Hepatocyte (in vitro differentiated cells): ENCODE data around the gene SDSL.

Experiments
- CTCF ChIP-seq: fragments of 200-600 bp; sonication (generic); IDR thresholded peaks from 2 replicates; pipeline ENCODE4 v1.5.1; 2016; ENCODE audit warnings: antibody characterized with exemption, mild to moderate bottlenecking; ENCODE audit not compliant: poor library complexity
- EZH2 ChIP-seq: fragments of 200-600 bp; sonication (generic); IDR thresholded peaks from 2 replicates; pipeline ENCODE4 v1.6.1; 2016; ENCODE audit warnings: antibody characterized with exemption, mild to moderate bottlenecking, borderline replicate concordance
- EZH2phosphoT487 ChIP-seq: fragments of 200-600 bp; sonication (generic); IDR thresholded peaks from one replicate; pipeline ENCODE4 v1.6.1; 2018; ENCODE audit warnings: antibody characterized with exemption, mild to moderate bottlenecking, low read depth, moderate library complexity; ENCODE audit not compliant: unreplicated experiment, severe bottlenecking

- TF ChIP-seq CTCF = no peak
- peak; percentile 98 for TF ChIP-seq EZH2
- peak; percentile 75 for TF ChIP-seq EZH2phosphoT487
These were observed 42.9 kb downstream of the SDSL start for GRCh38 chr12:113464852-113465719.
